ENCODE measurements around the gene APOB. TPM values are rescaled to one million over a fixed set of nuclear protein-coding genes. Genes with fewer than 3 reads are reported as not detected.
A peak's percentile ranks its signal among the peaks of the same experiment; 100 is the strongest.

Gene APOB
- total RNA-seq, 1 donor from 2014 or later: 12.5 TPM

- ATAC-seq: no peak
- intact Hi-C loops (cut with DNase I): no loop called here
- DNase-seq (ENCODE audit: missing footprints): no peak
Measured at GRCh38 chr2:20965221-20965620, 78.7 kb downstream of the APOB start.

GRCh38 chr2:20963867-20964266 lies 80.0 kb downstream of the APOB start:
- intact Hi-C loops (cut with DNase I): loop anchor here (1.0 to 5.0 kb wide), 3 partner anchors 182 to 303 kb away; no protein-coding TSS in a partner anchor
- DNase-seq (ENCODE audit: missing footprints) (no peak), ATAC-seq (no peak)

DNA sequence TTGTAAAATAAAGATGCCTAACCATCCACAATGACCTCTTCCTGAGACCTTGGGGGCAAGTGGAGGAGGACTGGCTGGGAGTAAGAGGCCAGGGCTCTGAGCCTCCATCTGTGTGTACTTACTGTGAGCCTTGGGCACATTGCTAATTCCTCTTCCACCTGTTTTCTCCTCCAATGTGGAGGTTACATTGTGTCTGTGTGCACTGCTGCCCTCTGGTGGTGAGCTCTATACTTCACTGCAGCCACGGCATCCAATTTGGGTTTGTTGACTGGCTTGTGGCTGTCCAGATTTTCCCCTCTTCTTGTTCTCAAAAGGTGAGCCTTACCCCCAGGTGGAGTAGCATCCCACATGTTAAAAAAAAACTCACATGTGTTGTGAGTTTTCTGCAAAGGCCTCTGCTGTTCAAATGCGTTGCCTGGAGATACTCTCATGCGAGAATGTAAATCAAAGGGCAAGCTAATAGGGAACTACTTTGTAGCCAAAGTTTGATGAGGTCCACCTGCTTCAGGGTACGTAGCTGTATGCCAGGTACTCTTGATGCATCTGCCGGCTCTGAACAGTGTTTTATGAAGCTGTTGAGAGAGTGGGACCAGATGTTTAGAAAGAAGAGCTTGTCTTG lies 80.8 kb downstream of the APOB start:
- no peak for DNase-seq (ENCODE audit: missing footprints)
- intact Hi-C loops (cut with DNase I): loop anchor here (1.0 to 5.0 kb wide), 3 partner anchors 181 to 302 kb away; no protein-coding TSS in a partner anchor
- peak; percentile 56 for ATAC-seq

- intact Hi-C loops (cut with DNase I): loop anchor here (5.0 kb wide), 2 partner anchors 180 to 280 kb away; no protein-coding TSS in a partner anchor
- DNase-seq (ENCODE audit: missing footprints): no peak
- ATAC-seq: no peak
Measured at GRCh38 chr2:20961858-20962257, 82.0 kb downstream of the APOB start.

DNA sequence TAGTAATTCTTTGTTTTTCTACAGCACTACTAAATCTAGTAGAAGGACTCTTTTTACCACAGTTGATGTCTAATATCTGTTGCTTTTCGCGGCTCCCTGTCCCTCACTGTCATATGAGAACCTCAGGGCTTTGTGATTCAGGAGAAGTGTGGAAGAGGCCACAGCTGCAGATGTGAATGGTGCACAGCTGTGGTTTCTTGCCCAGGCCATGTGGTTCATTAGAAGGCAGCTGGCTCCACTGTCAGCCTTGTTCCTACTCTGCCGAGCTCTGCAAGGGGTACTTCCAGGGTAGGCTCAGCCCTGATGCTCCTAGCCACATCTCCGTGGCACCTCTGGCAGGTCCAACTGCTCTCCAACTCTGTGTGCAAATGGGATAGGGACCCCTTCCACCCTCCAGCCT lies 83.9 kb downstream of the APOB start:
- no peak for ATAC-seq
- intact Hi-C loops (cut with DNase I): loop anchor here (5.0 kb wide), 2 partner anchors 178 to 278 kb away; no protein-coding TSS in a partner anchor
- DNase-seq (ENCODE audit: missing footprints): no peak

GRCh38 chr2:20959252-20959651 lies 84.6 kb downstream of the APOB start:
- no peak for DNase-seq (ENCODE audit: missing footprints)
- no peak for ATAC-seq
- intact Hi-C loops (cut with DNase I): no loop called here

- DNase-seq (ENCODE audit: missing footprints) (no peak), ATAC-seq (no peak)
- intact Hi-C loops (cut with DNase I): no loop called here
Measured at GRCh38 chr2:20957788-20958525, 85.9 kb downstream of the APOB start.

GRCh38 chr2:20955277-20956026 lies 88.4 kb downstream of the APOB start:
- DNase-seq (ENCODE audit: missing footprints): no peak
- ATAC-seq: no peak
- intact Hi-C loops (cut with DNase I): no loop called here

- ATAC-seq (no peak), DNase-seq (ENCODE audit: missing footprints) (no peak)
- intact Hi-C loops (cut with DNase I): no loop called here
Measured at GRCh38 chr2:20953146-20953824, 90.6 kb downstream of the APOB start.

Other genes starting within 250 kb of the APOB start
- gene LDAH, start 221.0 kb downstream of the APOB start, total RNA-seq: 5.8 TPM
- gene TDRD15, start 79.9 kb upstream of the APOB start, total RNA-seq: not detected

Data from Right ventricle myocardium inferior (tissue), 1 donor.